PFSK-1 (cell line): ENCODE measurements around the gene CADM2.

ENCODE experiments used
- FOXP2 ChIP-seq: optimal IDR thresholded peaks from 2 replicates; pipeline ENCODE3; 2011; ENCODE audit warnings: borderline replicate concordance, control low read depth, inconsistent platforms; ENCODE audit not compliant: insufficient read depth; ENCODE audit errors: extremely low read length, extremely low read depth
- POLR2AphosphoS5 ChIP-seq: IDR thresholded peaks from 2 replicates; pipeline ENCODE4 v1.6.1; 2012; ENCODE audit warnings: low read depth, mild to moderate bottlenecking, control low read depth, low read length, moderate library complexity
- REST ChIP-seq, 2 experiments: IDR thresholded peaks; 2 replicates each; pipeline versions ENCODE4 v1.6.1 to v1.8.0; 2011 to 2012; ENCODE audit warnings: low read depth in 2 of 2, low read length in 2 of 2, control low read depth in 1 of 2, inconsistent platforms in 1 of 2, mild to moderate bottlenecking in 1 of 2, moderate library complexity in 1 of 2; ENCODE audit not compliant: insufficient read depth in 1 of 2
- SIN3A ChIP-seq: IDR thresholded peaks from 2 replicates; pipeline ENCODE4 v1.6.1; 2012; ENCODE audit warnings: mild to moderate bottlenecking, low read length, moderate library complexity, borderline replicate concordance; ENCODE audit not compliant: insufficient read depth
- TAF1 ChIP-seq: IDR thresholded peaks from 2 replicates; pipeline ENCODE4 v1.6.1; 2012; ENCODE audit warnings: low read length, control low read depth, borderline replicate concordance; ENCODE audit not compliant: insufficient read depth

The CADM2 gene

GRCh38 chr3:86087160-86087871 is 1128.5 kb downstream of the CADM2 start:
- no peak for TF ChIP-seq SIN3A
- TF ChIP-seq TAF1: no peak
- TF ChIP-seq REST (IDR thresholded peaks at IDR 0.05; ENCODE audit: insufficient read depth in 1 of 2, low read depth in 2 of 2, low read length in 2 of 2): no peak
- no peak for TF ChIP-seq FOXP2
- TF ChIP-seq POLR2AphosphoS5: no peak

- TF ChIP-seq SIN3A (no peak), TAF1 (no peak), FOXP2 (no peak), REST (IDR thresholded peaks at IDR 0.05; ENCODE audit: insufficient read depth in 1 of 2, low read depth in 2 of 2, low read length in 2 of 2) (no peak), POLR2AphosphoS5 (no peak)
Observed at GRCh38 chr3:86104154-86104553, 1145.4 kb downstream of the CADM2 start.

GRCh38 chr3:86109434-86109833 is 1150.6 kb downstream of the CADM2 start:
- TF ChIP-seq TAF1 (no peak), POLR2AphosphoS5 (no peak), FOXP2 (no peak), REST (IDR thresholded peaks at IDR 0.05; ENCODE audit: insufficient read depth in 1 of 2, low read depth in 2 of 2, low read length in 2 of 2) (no peak), SIN3A (no peak)
